NCI-H82 (cell line): Measurements from ENCODE around the gene ANKRD40.
A peak's percentile ranks its signal among the peaks of the same experiment; 100 is the strongest.
"Not testable (repeated sequence)": the region's sequence is repeated elsewhere in the genome, so short reads cannot be mapped to it uniquely, and the experiment has no call there.

Source experiments
- DNase-seq: peaks from one replicate; lab custom pipeline; 2025; lab: John Stamatoyannopoulos, UW

ANKRD40 gene

DNA sequence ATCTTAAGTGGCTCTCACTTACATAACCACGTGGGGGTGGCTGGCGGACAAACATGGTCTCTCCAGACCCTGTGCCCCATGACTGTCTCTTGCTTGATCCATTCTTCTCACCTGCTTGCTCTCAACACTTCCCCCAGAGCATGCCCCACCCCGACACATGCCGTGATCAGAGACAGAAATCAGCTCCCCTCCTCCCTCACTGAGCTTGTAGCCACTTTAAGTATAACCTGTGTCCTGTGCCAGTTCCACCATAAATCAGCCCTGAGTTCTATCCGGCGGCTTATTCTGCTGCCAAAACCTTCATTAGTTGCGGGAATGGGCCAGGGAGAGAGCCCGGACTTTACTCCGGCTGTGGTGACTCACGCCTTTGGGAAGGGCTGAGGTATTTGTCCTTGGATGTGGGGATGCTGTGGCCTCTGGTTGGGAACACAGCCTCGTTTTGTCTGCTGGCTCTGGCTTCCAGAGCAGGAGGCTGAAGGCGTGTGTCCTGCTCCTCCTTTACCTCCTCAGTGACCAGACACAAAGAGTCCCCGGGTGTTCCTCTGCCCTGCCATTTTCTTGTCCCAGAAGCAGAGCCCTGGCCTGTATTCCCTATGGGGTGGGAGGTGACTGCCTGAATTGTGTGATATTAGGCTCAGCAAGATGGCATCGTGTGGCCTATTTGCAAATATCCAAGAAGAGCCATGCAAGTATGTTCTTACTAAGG lies 21.1 kb downstream of the ANKRD40 start:
- DNase-seq: no peak

DNA sequence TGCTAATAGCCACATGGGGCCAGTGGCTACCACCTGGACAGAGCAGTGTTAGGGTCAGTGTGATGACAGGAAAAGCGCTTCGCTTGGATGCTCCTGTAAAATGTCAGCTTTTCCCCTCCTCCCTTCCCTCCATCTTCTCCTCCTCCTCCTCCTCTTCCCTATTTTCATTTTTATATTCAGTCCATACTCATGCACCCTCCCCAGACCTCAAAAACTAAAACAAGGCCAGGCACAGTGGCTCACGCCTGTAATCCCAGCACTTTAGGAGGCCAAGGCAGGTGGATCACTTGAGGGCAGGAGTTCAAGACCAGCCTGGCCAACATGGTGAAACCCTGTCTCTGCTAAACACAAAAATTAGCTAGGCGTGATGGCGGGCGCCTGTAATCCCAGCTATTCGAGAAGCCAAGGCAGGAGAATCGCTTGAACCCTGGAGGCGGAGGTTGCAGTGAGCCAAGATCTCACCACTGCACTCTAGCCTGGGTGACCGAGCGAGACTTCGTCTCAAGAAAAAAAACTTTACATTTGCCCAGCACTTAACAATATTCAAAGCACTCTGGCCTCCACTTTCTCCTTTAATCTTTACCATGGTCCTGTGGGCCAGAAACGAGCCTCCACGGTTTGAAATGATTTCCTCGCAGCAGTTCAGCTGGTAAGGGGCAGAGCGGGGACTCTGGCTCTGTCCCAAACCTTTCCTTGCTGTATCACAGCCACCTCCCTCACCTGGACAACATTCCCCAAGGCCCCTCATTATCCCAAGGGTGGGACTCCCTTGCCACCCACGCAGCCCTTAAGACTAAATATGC lies 21.8 kb downstream of the ANKRD40 start:
- DNase-seq: no peak

DNA sequence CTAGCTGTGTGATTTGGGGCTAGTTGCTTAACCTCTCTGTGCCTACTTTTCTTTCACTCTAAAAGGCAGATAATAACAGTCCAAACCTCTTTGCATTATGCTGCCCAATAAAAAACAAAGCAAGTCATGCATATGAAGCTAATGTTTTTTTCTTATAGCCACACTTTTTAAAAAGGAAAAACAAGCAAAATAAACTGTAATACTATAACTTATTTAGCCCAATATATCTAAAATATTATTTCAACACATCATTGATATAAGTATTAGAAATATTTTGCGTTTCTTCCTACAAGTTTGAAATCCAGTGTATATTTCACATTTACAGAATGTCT lies 22.4 kb downstream of the ANKRD40 start:
- no peak for DNase-seq

DNA sequence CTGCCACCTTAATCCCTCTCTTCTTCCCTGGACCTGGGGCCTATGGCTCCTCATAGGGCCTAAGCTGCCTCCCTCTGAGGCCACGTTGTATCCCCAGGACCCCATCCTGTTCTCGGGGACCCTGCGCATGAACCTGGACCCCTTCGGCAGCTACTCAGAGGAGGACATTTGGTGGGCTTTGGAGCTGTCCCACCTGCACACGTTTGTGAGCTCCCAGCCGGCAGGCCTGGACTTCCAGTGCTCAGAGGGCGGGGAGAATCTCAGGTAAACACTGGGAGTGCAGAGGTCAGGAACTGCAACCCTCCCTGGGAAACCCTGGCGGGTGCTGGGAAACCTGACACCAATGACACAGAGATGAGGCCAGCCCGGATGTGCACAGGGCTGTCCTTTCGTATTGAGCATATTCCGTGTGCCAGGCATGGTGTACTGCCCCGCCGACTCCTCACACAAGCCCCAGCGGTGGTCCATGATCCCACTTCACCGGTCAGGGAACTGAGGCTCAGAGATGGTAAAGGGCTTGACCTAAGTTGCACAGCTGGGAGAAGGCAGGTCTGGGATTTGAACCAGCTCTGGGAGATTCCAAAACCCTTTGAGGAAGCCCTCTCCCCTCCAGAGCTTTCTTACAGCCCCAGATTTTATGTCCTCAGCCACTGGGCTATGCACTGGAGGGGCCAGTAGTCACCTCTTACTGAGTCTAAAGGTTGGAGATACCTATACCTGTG lies 22.9 kb downstream of the ANKRD40 start:
- no peak for DNase-seq

DNA sequence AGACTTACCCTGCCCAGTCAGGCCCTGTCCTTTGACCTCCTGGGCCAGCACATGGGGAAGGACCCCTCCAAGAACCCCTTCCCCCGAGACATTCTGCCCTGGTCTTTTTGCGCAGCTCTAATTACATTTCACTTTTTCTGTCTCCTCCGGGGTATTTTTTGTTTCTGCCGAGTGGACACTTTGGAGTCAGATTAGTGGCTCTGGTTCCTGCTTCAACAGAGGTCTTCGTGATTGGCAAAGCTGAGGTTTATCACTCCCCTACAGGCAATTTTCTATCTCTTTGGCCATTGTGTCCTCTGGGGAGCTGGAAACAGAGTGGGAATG lies 23.5 kb downstream of the ANKRD40 start:
- no peak for DNase-seq

DNA sequence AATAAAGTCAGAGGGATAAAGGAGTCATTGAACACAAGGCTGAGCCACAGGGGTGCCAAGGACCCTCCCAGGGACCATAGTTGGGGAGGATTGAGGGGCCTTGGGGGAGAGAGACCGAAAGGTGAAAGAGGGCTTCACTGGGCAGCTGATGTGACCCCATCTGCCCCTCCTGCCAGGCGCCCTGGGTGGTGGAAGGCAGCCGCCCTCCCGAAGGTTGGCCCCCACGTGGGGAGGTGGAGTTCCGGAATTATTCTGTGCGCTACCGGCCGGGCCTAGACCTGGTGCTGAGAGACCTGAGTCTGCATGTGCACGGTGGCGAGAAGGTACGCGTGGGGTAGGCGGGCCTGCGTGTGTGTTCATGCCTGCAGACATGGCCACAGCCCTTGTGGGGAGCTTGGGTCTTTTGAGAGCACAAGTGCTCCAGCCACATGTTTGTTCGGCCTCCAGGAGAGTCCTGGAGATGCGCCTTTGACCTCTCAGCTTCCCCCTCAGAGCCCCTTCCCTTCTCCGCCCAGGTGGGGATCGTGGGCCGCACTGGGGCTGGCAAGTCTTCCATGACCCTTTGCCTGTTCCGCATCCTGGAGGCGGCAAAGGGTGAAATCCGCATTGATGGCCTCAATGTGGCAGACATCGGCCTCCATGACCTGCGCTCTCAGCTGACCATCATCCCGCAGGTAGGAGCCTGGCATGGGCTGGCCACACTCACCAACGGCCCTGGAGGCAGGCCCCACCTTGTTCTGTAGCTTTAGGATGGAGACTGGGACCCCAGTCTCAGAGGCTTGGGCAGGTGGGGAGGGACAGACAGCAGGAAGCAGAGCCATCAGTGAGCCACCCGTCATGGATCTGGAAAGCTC lies 24.1 kb downstream of the ANKRD40 start:
- DNase-seq: no peak

DNA sequence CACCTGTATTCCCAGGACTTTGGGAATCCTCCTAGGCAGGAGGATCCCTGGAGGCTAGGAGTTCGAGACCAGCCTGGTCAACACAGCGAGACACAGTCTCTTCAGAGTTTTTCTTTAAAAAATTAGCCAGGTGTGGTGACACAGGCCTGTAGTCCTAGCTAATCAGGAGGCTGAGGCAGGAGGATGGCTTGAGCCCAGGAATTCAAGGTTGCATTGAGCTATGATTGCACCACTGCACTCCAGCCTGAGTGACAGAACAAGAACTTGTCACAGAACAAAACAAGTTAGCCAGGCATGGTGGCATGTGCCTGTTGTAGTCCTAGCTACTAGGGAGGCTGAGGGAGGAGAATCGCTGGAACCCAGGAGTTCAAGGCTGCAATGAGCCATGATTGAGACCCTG lies 24.8 kb downstream of the ANKRD40 start:
- DNase-seq: no peak

DNA sequence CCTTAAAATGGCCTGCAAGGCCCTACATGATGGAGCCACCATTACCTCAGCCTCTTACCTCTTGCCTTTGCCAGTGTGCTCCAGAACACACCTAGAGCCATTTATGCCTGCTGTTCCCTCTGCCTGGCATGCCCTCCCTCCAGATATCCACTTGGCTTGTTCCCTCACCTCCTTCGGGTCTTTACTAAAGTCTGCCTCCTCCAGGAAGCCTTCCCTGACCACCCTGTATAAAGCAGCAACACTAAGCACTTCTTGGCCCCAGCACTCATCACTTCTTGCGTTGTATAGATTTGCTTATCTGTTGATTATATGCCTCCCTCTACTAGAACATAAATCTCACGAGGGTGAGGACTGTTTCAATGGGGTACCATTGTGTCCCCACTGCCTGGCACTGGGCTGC lies 25.3 kb downstream of the ANKRD40 start:
- no peak for DNase-seq

DNA sequence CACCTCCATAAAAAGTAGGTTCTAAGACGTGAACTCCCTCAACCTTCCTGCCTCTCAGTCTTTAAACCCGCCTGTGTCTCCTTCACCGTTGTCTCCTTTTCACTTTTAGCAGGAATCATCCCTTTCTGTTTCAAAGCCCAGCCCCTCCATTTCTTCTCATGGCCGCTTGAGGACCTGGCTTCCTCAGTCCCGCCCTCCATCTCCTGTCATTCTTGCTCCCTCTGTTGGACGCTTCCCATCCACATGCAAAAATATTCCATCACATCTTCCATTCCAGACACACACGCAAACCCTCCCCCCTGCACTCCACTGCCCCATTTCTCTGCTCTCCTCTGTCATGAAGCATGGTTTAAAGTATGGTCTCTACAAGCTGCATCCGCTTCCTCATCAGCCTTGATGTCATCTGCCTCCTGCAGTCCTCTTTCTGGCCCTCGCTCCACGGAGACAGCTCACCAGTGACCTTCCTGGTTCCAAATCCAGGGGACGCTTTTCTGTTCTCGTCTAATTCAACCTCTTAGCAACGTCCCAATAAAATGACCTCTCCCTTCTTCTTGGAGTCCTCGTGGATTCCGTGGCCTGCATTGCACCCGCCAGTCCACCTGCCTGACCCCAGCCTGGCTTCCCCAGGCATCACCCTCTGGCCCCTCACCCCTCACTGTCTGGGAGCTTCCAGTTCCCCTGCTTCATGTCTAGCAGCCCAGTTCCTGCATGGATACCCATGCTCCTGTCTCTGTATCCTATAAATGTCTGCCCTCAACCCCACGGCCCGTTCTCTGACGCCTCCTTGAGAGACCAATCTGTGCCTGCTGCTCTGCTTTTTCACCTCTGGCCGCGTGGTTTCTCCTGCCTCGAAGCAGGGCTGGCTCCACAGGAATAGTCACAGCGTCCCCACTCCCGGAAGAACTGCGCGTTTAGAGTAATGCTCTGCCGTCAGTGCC lies 26.2 kb downstream of the ANKRD40 start:
- peak; percentile 87 for DNase-seq

DNA sequence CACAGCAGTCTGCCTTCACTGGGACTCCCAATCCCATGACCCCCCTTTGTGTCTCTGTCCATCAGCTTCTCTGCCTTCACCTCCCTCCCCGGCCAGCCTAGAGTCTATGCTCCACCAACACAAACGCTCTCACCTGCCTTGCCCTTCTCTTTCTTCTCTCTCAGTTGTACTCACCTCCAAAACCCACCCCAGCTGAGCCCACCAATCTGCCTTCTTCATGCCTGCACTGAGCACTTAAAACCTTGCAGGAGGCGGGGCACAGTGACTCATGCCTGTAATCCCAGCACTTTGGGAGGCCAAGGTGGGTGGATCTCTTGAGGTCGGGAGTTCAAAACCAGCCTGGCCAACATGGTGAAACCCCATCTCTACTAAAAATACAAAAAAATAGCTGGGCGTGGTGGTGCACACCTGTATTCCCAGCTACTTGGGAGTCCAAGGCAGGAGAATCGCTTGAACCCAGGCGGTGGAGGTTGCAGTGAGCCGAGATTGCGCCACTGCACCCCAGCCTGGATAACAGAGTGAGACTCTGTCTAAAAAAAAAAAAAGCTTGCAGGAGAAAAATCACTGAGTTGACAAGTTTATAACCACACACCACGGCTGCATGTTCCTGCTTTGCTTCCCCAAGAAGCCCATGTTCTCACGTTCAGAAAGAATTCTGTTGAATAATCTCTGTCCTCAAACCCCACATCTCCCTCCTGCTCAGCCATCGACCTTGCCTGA lies 27.0 kb downstream of the ANKRD40 start:
- DNase-seq: not testable (repeated sequence)

DNA sequence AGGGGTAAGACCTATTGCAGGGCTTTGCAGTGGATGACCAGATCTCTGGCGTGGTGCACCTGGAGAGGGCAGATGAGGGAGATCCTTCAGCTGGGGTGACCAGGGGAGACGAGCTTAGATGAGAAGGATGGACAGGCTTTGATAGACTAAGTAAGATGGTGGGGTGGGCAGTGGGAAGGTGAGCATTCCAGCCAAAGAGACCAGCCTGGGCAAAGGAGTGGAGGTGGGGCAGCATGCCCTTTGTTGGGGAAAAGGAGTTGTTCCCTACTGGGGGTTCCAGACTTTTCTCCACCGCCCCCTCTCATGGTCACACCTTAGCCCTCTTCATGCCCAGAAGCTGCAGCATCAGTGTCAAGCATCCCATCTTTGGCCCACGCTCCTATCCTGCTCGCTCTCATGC lies 27.6 kb downstream of the ANKRD40 start:
- no peak for DNase-seq

DNA sequence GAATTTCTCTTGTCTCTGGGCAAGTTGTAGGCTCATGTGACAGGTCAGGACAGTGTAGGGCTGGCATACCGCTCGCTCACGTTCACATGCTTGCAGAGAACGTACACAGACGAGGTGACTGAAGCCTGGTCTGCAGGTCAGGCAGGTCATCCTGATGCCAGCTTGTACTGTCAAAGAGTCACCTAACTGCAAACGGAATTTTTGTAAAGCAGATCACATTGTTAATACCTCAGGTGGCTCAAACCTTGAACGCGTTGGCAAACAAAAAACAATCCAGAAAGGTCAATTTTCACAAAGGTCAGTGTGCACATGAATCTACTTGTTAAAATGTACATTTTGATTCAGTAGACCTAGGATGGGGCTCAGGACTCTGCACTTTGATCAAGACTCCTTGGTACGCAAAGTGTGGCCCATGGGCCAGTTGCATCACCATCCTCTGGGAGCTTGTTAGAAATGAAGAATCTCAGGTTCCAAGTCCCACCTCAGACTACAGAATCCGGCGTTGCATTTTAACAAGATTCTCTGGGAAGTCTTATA lies 28.6 kb downstream of the ANKRD40 start:
- no peak for DNase-seq

DNA sequence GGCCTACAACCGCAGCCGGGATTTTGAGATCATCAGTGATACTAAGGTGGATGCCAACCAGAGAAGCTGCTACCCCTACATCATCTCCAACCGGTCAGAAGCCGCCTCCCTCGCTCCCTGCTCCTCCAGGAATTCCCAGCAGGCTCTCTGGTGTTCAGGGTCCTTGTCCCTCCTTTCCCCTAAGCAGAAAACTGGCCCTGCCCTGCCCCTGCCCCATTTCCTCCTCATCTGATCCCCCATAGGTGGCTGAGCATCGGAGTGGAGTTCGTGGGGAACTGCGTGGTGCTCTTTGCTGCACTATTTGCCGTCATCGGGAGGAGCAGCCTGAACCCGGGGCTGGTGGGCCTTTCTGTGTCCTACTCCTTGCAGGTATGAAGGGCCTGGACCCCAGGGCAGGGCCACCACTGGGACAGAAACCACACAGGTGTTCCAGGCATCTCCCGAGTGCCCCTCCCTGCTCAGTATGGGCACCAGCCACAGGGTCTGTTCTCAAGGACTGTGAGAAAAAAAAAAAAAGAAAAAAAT lies 29.8 kb downstream of the ANKRD40 start:
- DNase-seq: no peak

DNA sequence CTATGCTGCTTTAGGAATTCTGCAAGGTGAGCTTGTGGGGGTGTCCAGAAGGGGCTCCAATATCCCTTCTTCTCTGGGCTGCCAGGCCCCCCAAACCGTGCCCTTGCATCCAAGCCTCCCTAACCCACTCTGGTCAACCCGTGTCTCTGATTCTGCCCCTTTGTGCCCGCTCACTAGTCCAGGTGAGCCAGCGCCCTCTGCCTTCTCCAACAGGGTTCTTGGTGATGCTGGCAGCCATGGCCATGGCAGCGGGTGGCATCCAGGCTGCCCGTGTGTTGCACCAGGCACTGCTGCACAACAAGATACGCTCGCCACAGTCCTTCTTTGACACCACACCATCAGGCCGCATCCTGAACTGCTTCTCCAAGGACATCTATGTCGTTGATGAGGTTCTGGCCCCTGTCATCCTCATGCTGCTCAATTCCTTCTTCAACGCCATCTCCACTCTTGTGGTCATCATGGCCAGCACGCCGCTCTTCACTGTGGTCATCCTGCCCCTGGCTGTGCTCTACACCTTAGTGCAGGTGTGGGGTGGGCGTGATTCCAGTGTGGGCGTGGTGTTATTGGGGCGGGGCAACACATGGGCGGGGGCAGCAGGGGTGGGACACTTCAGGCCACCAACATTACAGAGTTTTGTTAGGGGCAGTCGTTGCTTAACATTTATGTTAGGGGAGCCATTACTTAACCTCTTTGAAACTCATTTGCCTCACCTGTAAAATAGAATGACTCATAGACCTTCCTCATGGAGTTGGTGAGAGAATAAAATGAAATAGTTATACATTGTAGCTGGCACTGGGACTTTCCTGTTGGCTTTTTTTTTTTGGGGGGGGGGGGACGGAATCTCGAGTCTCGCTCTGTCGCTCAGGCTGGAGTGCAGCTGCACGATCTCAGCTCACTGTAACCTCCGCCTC lies 31.4 kb downstream of the ANKRD40 start:
- DNase-seq: no peak

DNA sequence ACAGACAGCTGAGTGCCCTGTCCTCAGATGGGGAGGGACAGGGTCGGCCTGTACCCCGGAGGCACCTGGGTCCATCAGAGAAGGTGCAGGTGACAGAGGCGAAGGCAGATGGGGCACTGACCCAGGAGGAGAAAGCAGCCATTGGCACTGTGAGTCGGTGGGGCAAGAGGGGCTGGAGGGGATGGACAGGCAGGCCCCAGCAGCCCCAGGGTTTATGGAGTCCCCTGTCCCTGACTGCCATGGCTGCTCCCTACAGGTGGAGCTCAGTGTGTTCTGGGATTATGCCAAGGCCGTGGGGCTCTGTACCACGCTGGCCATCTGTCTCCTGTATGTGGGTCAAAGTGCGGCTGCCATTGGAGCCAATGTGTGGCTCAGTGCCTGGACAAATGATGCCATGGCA lies 32.1 kb downstream of the ANKRD40 start:
- no peak for DNase-seq

DNA sequence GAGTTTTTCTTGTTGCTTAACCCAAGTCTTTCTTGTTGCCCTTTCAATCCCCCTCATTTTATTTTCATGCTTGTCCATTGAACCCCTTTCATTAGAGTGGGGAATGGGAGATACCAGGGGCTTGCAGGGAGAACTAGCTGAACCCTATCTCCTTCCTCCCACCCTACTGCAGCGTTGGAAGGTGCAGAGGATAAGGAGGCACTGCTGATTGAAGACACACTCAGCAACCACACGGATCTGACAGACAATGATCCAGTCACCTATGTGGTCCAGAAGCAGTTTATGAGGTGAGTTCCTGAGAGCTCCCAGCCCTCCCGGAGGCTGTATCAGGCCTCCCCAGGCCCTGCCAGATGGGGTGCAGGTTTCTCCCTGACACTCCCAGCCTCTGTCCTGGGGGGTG lies 32.5 kb downstream of the ANKRD40 start:
- DNase-seq: no peak

DNA sequence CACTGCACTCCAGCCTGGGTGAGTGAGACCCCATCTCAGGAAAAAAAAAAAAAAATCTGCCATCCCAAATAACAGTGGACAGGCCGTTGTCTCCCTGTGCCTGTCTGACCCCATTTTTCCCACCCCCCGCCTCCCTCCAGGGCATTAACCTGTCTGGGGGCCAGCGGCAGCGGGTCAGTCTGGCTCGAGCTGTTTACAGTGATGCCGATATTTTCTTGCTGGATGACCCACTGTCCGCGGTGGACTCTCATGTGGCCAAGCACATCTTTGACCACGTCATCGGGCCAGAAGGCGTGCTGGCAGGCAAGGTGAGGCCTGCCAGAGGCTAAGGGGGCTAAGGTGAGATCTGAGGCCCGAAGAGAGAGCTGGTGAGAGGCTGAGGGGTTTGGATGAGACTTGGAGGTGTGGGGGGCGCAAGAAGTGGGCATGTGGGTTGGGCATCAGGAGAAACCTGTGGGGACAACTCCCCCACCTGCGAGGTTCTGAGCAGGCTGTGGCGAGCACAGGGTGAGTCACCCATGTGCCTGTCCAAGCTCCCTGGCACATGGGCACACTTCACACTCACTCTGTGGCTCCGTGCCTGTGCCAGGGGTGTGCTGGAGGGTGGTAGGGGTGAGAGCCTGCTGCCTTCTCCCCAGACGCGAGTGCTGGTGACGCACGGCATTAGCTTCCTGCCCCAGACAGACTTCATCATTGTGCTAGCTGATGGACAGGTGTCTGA lies 34.7 kb downstream of the ANKRD40 start:
- no peak for DNase-seq

DNA sequence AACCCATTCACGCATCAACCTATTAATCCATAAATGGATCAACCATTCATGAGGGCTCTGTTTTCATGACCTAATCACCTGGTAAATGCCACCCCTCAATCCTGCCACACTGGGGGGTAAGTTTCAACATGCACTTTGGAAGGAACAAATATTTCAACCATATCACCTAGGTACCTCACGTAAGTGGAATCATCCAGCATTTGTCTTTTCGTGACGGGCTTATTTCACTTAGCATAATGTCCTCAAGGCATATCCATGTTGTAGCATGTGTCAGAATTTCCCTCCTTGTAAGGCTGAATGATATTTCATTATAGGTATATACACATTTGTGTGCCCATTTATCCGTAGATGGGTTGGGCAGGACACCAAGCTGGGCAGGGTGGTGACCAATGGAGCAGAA lies 35.6 kb downstream of the ANKRD40 start:
- DNase-seq: no peak
